ENCODE measurements around the gene ATG7. TPM values are rescaled to one million over a fixed set of nuclear protein-coding genes. Genes with fewer than 3 reads are reported as not detected.

Gene ATG7
- total RNA-seq, 4 donors from 2014 or later: 20.6 to 50.4 (median 39.9) TPM

DNA sequence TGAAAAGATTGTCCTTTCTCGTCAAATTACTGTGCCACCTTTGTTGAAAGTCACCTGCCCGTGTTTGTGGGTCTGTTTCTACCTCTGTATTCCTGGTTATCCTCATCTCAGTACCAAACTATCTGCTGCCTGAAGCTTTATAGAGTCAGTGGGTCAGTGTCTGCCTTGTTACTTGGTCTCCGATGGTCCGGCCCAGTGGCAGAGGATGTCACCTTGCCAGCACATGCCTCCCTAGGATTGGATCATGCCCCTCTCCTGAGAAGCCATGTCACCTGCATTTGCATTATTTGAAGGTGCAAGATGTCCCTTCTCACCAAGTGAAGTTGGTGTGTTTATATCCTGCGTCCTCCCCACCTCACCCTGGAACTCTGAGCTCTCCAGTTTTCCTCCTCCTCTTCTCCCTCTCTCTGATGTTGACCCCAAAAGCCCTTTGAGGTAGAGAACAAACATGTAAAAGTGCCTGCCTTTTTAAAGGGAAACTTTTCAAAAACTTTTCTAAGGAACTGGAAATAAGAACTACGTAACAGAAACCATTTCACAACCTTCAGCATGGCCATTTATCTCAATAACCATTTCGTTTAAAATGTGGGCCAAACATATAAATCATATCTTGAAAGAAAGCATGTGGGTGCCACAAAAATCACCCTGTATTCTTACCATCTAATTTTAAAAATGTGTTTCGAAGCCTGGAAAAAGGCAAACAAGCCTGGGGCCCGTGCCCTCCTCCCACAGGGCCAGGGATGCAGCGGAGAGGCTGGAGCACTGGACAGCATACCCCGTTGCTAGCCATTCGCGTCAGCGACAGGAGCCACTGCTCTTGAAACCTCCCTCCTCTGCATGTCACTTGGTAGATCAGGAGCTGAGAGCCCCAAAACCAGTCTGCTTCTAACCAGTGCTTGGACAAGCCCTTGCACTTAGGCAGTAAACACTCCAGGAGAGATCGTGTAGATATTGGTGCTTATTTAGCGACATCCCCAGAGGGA lies 269.4 kb downstream of the ATG7 start:
- DNase-seq (ENCODE audit: extremely low spot score): no peak
- intact Hi-C loops (cut with DNase I): no loop called here

GRCh38 chr3:11542551-11542950 lies 270.4 kb downstream of the ATG7 start:
- H3K27me3 ChIP-seq: no peaks in the 10 kb centered on the region
- H3K27ac ChIP-seq (replicated peaks in 1 of 4): no peak overlapping the region
- no peaks in the 10 kb centered on the region for H3K36me3 ChIP-seq
- peaks cover 11 to 29% (median 18%) of the 10 kb centered on the region in 4 donors for H3K4me1 ChIP-seq
- peaks cover 0 to 9% (median 0%) of the 10 kb centered on the region in 4 donors for H3K9me3 ChIP-seq
- no peak overlapping the region for H3K4me3 ChIP-seq
- no peak for DNase-seq (ENCODE audit: extremely low spot score)
- TF ChIP-seq EP300 (IDR thresholded peaks at IDR 0.05) (no peak), POLR2A (IDR thresholded peaks at IDR 0.05; ENCODE audit: low read depth) (no peak)
- TF ChIP-seq, protein P1, sequence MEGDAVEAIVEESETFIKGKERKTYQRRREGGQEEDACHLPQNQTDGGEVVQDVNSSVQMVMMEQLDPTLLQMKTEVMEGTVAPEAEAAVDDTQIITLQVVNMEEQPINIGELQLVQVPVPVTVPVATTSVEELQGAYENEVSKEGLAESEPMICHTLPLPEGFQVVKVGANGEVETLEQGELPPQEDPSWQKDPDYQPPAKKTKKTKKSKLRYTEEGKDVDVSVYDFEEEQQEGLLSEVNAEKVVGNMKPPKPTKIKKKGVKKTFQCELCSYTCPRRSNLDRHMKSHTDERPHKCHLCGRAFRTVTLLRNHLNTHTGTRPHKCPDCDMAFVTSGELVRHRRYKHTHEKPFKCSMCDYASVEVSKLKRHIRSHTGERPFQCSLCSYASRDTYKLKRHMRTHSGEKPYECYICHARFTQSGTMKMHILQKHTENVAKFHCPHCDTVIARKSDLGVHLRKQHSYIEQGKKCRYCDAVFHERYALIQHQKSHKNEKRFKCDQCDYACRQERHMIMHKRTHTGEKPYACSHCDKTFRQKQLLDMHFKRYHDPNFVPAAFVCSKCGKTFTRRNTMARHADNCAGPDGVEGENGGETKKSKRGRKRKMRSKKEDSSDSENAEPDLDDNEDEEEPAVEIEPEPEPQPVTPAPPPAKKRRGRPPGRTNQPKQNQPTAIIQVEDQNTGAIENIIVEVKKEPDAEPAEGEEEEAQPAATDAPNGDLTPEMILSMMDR (IDR thresholded peaks at IDR 0.05): no peak
- intact Hi-C loops (cut with DNase I): no loop called here
- 90% methylated on average over 7 of the region's 7 CpGs for WGBS

More for the DNA sequence above, 269.4 kb downstream of the ATG7 start:
- no peaks in the 10 kb centered on the region for H3K27me3 ChIP-seq
- H3K4me3 ChIP-seq: no peak overlapping the region
- H3K4me1 ChIP-seq: peaks cover 11 to 29% (median 18%) of the 10 kb centered on the region in 4 donors
- TF ChIP-seq, protein P1 (IDR thresholded peaks at IDR 0.05): no peak
- TF ChIP-seq POLR2A (IDR thresholded peaks at IDR 0.05; ENCODE audit: low read depth) (no peak), POLR2AphosphoS5 (IDR thresholded peaks at IDR 0.05) (no peak), EP300 (IDR thresholded peaks at IDR 0.05) (no peak)
- H3K27ac ChIP-seq (replicated peaks in 1 of 4): no peak overlapping the region
- H3K36me3 ChIP-seq: no peaks in the 10 kb centered on the region
- peaks cover 0 to 9% (median 0%) of the 10 kb centered on the region in 4 donors for H3K9me3 ChIP-seq
- WGBS: 85% methylated on average over 15 of the region's 16 CpGs

DNA sequence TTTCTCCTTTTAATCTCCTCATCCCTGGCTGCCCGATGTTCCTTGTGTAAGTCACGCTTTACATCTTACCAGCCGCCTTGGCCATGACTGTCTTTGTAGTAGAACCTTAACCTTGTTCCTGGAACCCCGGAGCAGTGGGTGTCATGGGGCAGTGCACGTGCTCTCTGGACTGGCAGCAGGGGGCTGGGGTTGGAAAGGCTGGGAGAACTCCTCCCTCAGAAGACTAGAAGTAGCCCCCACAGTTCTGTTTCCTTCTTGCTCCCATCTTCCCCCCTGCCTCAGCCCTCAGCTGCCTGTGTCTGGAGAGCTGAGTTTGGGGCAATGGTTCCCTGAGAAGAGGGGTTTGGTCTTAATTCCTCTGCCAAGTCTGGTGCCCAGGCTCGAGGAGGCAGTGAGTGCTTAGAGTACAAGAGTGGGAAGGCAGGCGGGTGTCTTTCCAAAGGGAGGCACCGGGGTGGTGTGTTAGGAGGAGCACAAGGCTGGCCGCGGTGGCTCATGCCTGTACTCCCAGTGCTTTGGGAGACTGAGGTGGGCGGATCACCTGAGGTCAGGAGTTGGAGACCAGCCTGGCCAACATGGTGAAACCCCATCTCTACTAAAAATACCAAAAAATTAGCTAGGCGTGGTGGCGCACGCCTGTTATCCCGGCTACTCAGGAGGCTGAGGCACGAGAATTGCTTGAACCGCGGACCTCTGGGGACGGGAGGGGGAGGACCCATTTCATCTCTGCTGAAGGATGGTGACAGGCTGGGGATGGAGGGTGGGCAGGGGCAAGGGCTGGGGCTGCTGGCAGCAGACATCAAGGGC lies 271.1 kb downstream of the ATG7 start:
- Histone ChIP-seq H3K4me3 (no peak overlapping the region), H3K36me3 (no peaks in the 10 kb centered on the region), H3K27me3 (no peaks in the 10 kb centered on the region), H3K27ac (replicated peaks in 1 of 4) (no peak overlapping the region), H3K4me1 (peaks cover 11 to 31% (median 20%) of the 10 kb centered on the region in 4 donors), H3K9me3 (peaks cover 0 to 9% (median 0%) of the 10 kb centered on the region in 4 donors)
- WGBS: 97% methylated on average over 16 of the region's 19 CpGs
- DNase-seq (ENCODE audit: extremely low spot score): no peak
- no peak for TF ChIP-seq POLR2A (IDR thresholded peaks at IDR 0.05; ENCODE audit: low read depth)
- TF ChIP-seq POLR2AphosphoS5 (IDR thresholded peaks at IDR 0.05): no peak
- no peak for TF ChIP-seq EP300 (IDR thresholded peaks at IDR 0.05)
- TF ChIP-seq, protein P1 (IDR thresholded peaks at IDR 0.05): no peak
- intact Hi-C loops (cut with DNase I): no loop called here

GRCh38 chr3:11543948-11544387 lies 271.8 kb downstream of the ATG7 start:
- H3K4me3 ChIP-seq: no peak overlapping the region
- peaks cover 11 to 37% (median 22%) of the 10 kb centered on the region in 4 donors for H3K4me1 ChIP-seq
- TF ChIP-seq POLR2AphosphoS5 (IDR thresholded peaks at IDR 0.05) (no peak), POLR2A (IDR thresholded peaks at IDR 0.05; ENCODE audit: low read depth) (no peak), EP300 (IDR thresholded peaks at IDR 0.05) (no peak)
- TF ChIP-seq, protein P1 (IDR thresholded peaks at IDR 0.05): no peak
- H3K9me3 ChIP-seq: peaks cover 0 to 9% (median 0%) of the 10 kb centered on the region in 4 donors
- H3K27me3 ChIP-seq: no peaks in the 10 kb centered on the region
- 67% methylated on average over 2 of the region's 6 CpGs for WGBS
- intact Hi-C loops (cut with DNase I): no loop called here
- no peaks in the 10 kb centered on the region for H3K36me3 ChIP-seq
- no peak overlapping the region for H3K27ac ChIP-seq (replicated peaks in 1 of 4)
- no peak for DNase-seq (ENCODE audit: extremely low spot score)
